Chondrocyte (in vitro differentiated cells): ENCODE results near the gene BRAT1. TPM values are rescaled to one million over a fixed set of nuclear protein-coding genes. Genes with fewer than 3 reads are reported as not detected.

Experiments used
- DNase-seq: peaks from one replicate; pipeline ENCODE4 v3.0.0; 2021; ENCODE audit warnings: mixed read lengths, low spot score
- H3K27ac Mint-ChIP-seq: one replicate; pipeline ENCODE4 v1.8.0; 2021; ENCODE audit warnings: mild to moderate bottlenecking, moderate library complexity, mixed read lengths; ENCODE audit not compliant: unreplicated experiment
- H3K27me3 Mint-ChIP-seq: 2 replicates; pipeline ENCODE4 v1.8.0; 2021; ENCODE audit warnings: low read depth, mixed read lengths
- H3K36me3 Mint-ChIP-seq: 2 replicates; pipeline ENCODE4 v1.8.0; 2021; ENCODE audit warnings: low read depth, mixed read lengths
- H3K4me1 Mint-ChIP-seq: 2 replicates; pipeline ENCODE4 v1.8.0; 2021; ENCODE audit warnings: low read depth, mild to moderate bottlenecking, mixed read lengths
- H3K4me3 Mint-ChIP-seq: one replicate; pipeline ENCODE4 v1.8.0; 2021; ENCODE audit warnings: mild to moderate bottlenecking, moderate library complexity, mixed read lengths; ENCODE audit not compliant: unreplicated experiment
- H3K9me3 Mint-ChIP-seq: 2 replicates; pipeline ENCODE4 v1.8.0; 2021; ENCODE audit warnings: low read depth, mixed read lengths
- CTCF ChIP-seq: fragments of 200-600 bp; sonication (generic); IDR thresholded peaks from 2 replicates; pipeline ENCODE4 v1.5.0; 2021; ENCODE audit warnings: antibody characterized with exemption, mild to moderate bottlenecking, moderate library complexity
- total RNA-seq: library from RNA; stranded (reverse); gene quantifications from 3 replicates; pipeline ENCODE4 v1.2.1, GENCODE V29; 2021

BRAT1 gene
- total RNA-seq, 1 donor from 2014 or later: 19.6 TPM

- H3K4me1 Mint-ChIP-seq: peaks cover 17% of the 10 kb centered on the region
- no peak for DNase-seq
- H3K27me3 Mint-ChIP-seq: no peaks in the 10 kb centered on the region
- no peaks in the 10 kb centered on the region for H3K36me3 Mint-ChIP-seq
- no peak overlapping the region for H3K4me3 Mint-ChIP-seq
- TF ChIP-seq CTCF: no peak
- H3K9me3 Mint-ChIP-seq: no peaks in the 10 kb centered on the region
- H3K27ac Mint-ChIP-seq: no peak overlapping the region
Measured at GRCh38 chr7:2504128-2504888, 51.0 kb downstream of the BRAT1 start.

GRCh38 chr7:2503056-2503941 is 52.0 kb downstream of the BRAT1 start:
- Mint-ChIP-seq H3K27ac (no peak overlapping the region), H3K27me3 (no peaks in the 10 kb centered on the region), H3K4me1 (peaks cover 7% of the 10 kb centered on the region), H3K4me3 (no peak overlapping the region), H3K36me3 (no peaks in the 10 kb centered on the region), H3K9me3 (no peaks in the 10 kb centered on the region)
- no peak for TF ChIP-seq CTCF
- DNase-seq: no peak

- H3K36me3 Mint-ChIP-seq: no peaks in the 10 kb centered on the region
- DNase-seq: no peak
- H3K4me3 Mint-ChIP-seq: no peak overlapping the region
- H3K9me3 Mint-ChIP-seq: no peaks in the 10 kb centered on the region
- no peaks in the 10 kb centered on the region for H3K27me3 Mint-ChIP-seq
- TF ChIP-seq CTCF: no peak
- no peak overlapping the region for H3K27ac Mint-ChIP-seq
- peaks cover 6% of the 10 kb centered on the region for H3K4me1 Mint-ChIP-seq
Measured at GRCh38 chr7:2502647-2502966, 52.7 kb downstream of the BRAT1 start.

GRCh38 chr7:2501947-2502646 is 53.2 kb downstream of the BRAT1 start:
- H3K27me3 Mint-ChIP-seq: no peaks in the 10 kb centered on the region
- no peak for DNase-seq
- no peak overlapping the region for H3K4me3 Mint-ChIP-seq
- no peak overlapping the region for H3K27ac Mint-ChIP-seq
- H3K36me3 Mint-ChIP-seq: no peaks in the 10 kb centered on the region
- H3K4me1 Mint-ChIP-seq: peaks cover 10% of the 10 kb centered on the region
- TF ChIP-seq CTCF: no peak
- no peaks in the 10 kb centered on the region for H3K9me3 Mint-ChIP-seq

- no peak for TF ChIP-seq CTCF
- no peak for DNase-seq
- Mint-ChIP-seq H3K27me3 (no peaks in the 10 kb centered on the region), H3K27ac (no peak overlapping the region), H3K4me3 (no peak overlapping the region), H3K9me3 (no peaks in the 10 kb centered on the region), H3K36me3 (no peaks in the 10 kb centered on the region), H3K4me1 (peaks cover 10% of the 10 kb centered on the region)
Measured at GRCh38 chr7:2500701-2501100, 54.6 kb downstream of the BRAT1 start.
